HepG2 (cell line): ENCODE data around the gene CCBE1. TPM values are rescaled to one million over a fixed set of nuclear protein-coding genes. Genes with fewer than 3 reads are reported as not detected.

Experiments
- ATAC-seq: fragments of 200-7000 bp; cut with Tn5 transposase; 3 replicates; pipeline ENCODE4 v1.9.1; 2020; ENCODE audit warnings: mild to moderate bottlenecking, moderate library complexity
- BruUV-seq: library from RNA; stranded (reverse); fragments of 400-500 nt; replicated peaks from 2 replicates; lab custom pipeline; 2021; lab: Mats Ljungman, UMichigan
- CTCF ChIA-PET: fragments of 300-600 bp; formaldehyde crosslinking; extraction: SDS; loops from one replicate; lab custom pipeline; 2021; ENCODE audit warnings: low total read pairs, inconsistent platforms, low intra/inter-chr PET ratio; lab: Yijun Ruan, JAX
- POLR2A ChIA-PET: fragments of 350-600 bp; sonication (Branson Sonifier 250); formaldehyde crosslinking; loops from one replicate; lab custom pipeline; 2020; ENCODE audit warnings: antibody characterized with exemption, inconsistent platforms; lab: Yijun Ruan, JAX
- DNase-seq: peaks from one replicate; pipeline ENCODE4 v3.0.0-alpha.2; 2015; ENCODE audit warnings: low spot score
- FAIRE-seq: peaks from 3 replicates; lab custom pipeline; 2011; peaks lifted over from hg19 to GRCh38; lab: Jason Lieb, UNC
- H2AFZ ChIP-seq: one replicate; pipeline ENCODE4 v1.6.1; 2011; ENCODE audit warnings: low read length, inconsistent platforms
- H3K27ac ChIP-seq: fragments of 300-600 bp; 3 replicates; pipeline ENCODE4 v1.8.0; 2011; ENCODE audit warnings: mixed run types, mild to moderate bottlenecking, mixed read lengths, low read length, inconsistent platforms; ENCODE audit not compliant: insufficient read depth; ENCODE audit errors: extremely low read length
- H3K27me3 ChIP-seq, 2 experiments: fragments of 200-600 bp in 1 of 2; 2 replicates in 1 of 2; 3 replicates in 1 of 2; pipeline versions ENCODE4 v1.6.0 to v1.8.0; 2011; ENCODE audit warnings: low read length in 2 of 2, mild to moderate bottlenecking in 2 of 2, moderate library complexity in 2 of 2, inconsistent platforms in 1 of 2; ENCODE audit not compliant: insufficient read depth in 2 of 2, control insufficient read depth in 1 of 2
- H3K36me3 ChIP-seq, 2 experiments: fragments of 200-600 bp in 1 of 2; replicated peaks in 1 of 2; 2 replicates in 1 of 2; 3 replicates in 1 of 2; pipeline versions ENCODE4 v1.5.1 to v1.8.0; 2011; ENCODE audit warnings: low read length in 2 of 2, inconsistent platforms in 1 of 2; ENCODE audit not compliant: insufficient read depth in 2 of 2, control insufficient read depth in 1 of 2
- H3K4me1 ChIP-seq: 2 replicates; pipeline ENCODE4 v1.5.1; 2012; ENCODE audit warnings: low read length, inconsistent platforms; ENCODE audit not compliant: insufficient read depth
- H3K4me2 ChIP-seq: 2 replicates; pipeline ENCODE4 v1.6.0; 2011; ENCODE audit warnings: low read depth, low read length, inconsistent platforms
- H3K4me3 ChIP-seq, 3 experiments: fragments of 200-600 bp in 1 of 3; sonication (generic), shearing (Covaris generic) in 1 of 3; replicated peaks in 1 of 3; 2 replicates each; pipeline ENCODE4 v1.5.1; 2011 to 2016; ENCODE audit warnings: low read length in 3 of 3, inconsistent platforms in 2 of 3, low read depth in 2 of 3, mild to moderate bottlenecking in 2 of 3, control low read depth in 1 of 3, mixed read lengths in 1 of 3; ENCODE audit not compliant: insufficient read depth in 1 of 3
- H3K79me2 ChIP-seq: one replicate; pipeline ENCODE4 v1.6.1; 2011; ENCODE audit warnings: low read length, inconsistent platforms; ENCODE audit not compliant: insufficient read depth
- H3K9ac ChIP-seq: 2 replicates; pipeline ENCODE4 v1.6.0; 2011; ENCODE audit warnings: mild to moderate bottlenecking, low read depth, low read length, inconsistent platforms; ENCODE audit not compliant: insufficient read depth
- H3K9me3 ChIP-seq: 2 replicates; pipeline ENCODE4 v1.5.1; 2012; ENCODE audit warnings: mild to moderate bottlenecking, low read length
- H4K20me1 ChIP-seq: 2 replicates; pipeline ENCODE4 v1.6.0; 2011; ENCODE audit warnings: inconsistent platforms, mild to moderate bottlenecking, low read length, moderate library complexity; ENCODE audit not compliant: insufficient read depth
- CC2D1A ChIP-seq: sonication (generic); formaldehyde crosslinking; IDR thresholded peaks from 2 replicates; pipeline ENCODE4 v1.8.1; 2023; ENCODE audit warnings: mild to moderate bottlenecking, missing genetic modification reagents
- FOXA3 ChIP-seq: IDR thresholded peaks from 2 replicates; pipeline ENCODE4 v1.6.1; 2016; ENCODE audit warnings: missing genetic modification reagents, missing compliant biosample characterization
- MED8 ChIP-seq: sonication (generic); formaldehyde crosslinking; IDR thresholded peaks from 2 replicates; pipeline ENCODE4 v1.8.1; 2023; ENCODE audit warnings: mild to moderate bottlenecking, missing genetic modification reagents; ENCODE audit not compliant: insufficient replicate concordance
- PPARG ChIP-seq: conservative IDR thresholded peaks from 2 replicates; pipeline ENCODE4 v1.6.1; 2016; ENCODE audit warnings: missing biosample characterization, missing genetic modification reagents
- SALL2 ChIP-seq: sonication (generic); formaldehyde crosslinking; IDR thresholded peaks from 2 replicates; pipeline ENCODE4 v1.8.1; 2023; ENCODE audit warnings: mild to moderate bottlenecking, missing genetic modification reagents, inconsistent platforms
- SRSF4 ChIP-seq: fragments of 200-400 bp; formaldehyde crosslinking; IDR thresholded peaks from one replicate; pipeline ENCODE4 v1.6.1; 2018; ENCODE audit warnings: mild to moderate bottlenecking, low read depth, low read length, moderate library complexity; ENCODE audit not compliant: poor library complexity, severe bottlenecking
- TRIM24 ChIP-seq: sonication (generic); formaldehyde crosslinking; IDR thresholded peaks from 2 replicates; pipeline ENCODE4 v1.8.0; 2022; ENCODE audit warnings: mild to moderate bottlenecking, missing genetic modification reagents
- ZNF451 ChIP-seq: sonication (generic); formaldehyde crosslinking; IDR thresholded peaks from 2 replicates; pipeline ENCODE4 v1.5.0; 2020; ENCODE audit warnings: mild to moderate bottlenecking, missing genetic modification reagents
- ZNF652 ChIP-seq: IDR thresholded peaks from 2 replicates; pipeline ENCODE4 v1.6.1; 2016; ENCODE audit warnings: low read depth, borderline replicate concordance
- ZNF724P ChIP-seq: sonication (generic); formaldehyde crosslinking; IDR thresholded peaks from 2 replicates; pipeline ENCODE4 v1.8.0; 2022; ENCODE audit warnings: missing genetic modification reagents, borderline replicate concordance
- ZNF75D ChIP-seq: sonication (generic); formaldehyde crosslinking; IDR thresholded peaks from 2 replicates; pipeline ENCODE4 v1.8.1; 2023; ENCODE audit warnings: missing genetic modification reagents, mild to moderate bottlenecking, borderline replicate concordance
- WGBS: methylation state at CpG from one replicate; pipeline ENCODE4 v1.1.6; 2017; ENCODE audit warnings: low lambda C conversion rate; 5-methylcytosine and 5-hydroxymethylcytosine counted together
- in situ Hi-C: cut with HindIII; loops from 2 replicates; pipeline ENCODE4 v1.10.0; 2017; ENCODE audit warnings: low pct_unique_long_range_greater_than_20kb; ENCODE audit not compliant: extremely low pct_ligation_motif_present
- intact Hi-C: fragments of 100-400 bp; cut with micrococcal nuclease; formaldehyde crosslinking; loops from one replicate; pipeline ENCODE4 v1.10.0; 2022; ENCODE audit not compliant: unreplicated experiment
- polyA plus RNA-seq, 8 experiments: library from polyadenylated mRNA; depleted of rRNA in 3 of 8; stranded (reverse) in 7 of 8; unstranded in 1 of 8; fragments of >200 nt; fragmentation: Illumina TruSeq in 4 of 8; extraction: Trizol in 4 of 8; gene quantifications; 2 replicates each; pipeline versions ENCODE4 v1.2.1 to v1.2.3, GENCODE V29; 2011 to 2016; ENCODE audit warnings: low read depth in 4 of 8, missing spikeins in 1 of 8, mixed read lengths in 1 of 8; ENCODE audit not compliant: insufficient read depth in 1 of 8
- total RNA-seq, 5 experiments: library from RNA; depleted of rRNA; stranded (reverse); fragments of >200 nt; fragmentation: Illumina TruSeq; extraction: Trizol; gene quantifications; 2 replicates each; pipeline ENCODE4 v1.2.3, GENCODE V29; 2016; ENCODE audit warnings: low read depth in 1 of 5
- TF ChIP-seq, protein P1 (sequence below): sonication (generic); formaldehyde crosslinking; IDR thresholded peaks from 2 replicates; pipeline ENCODE4 v1.5.0; 2020; ENCODE audit warnings: mild to moderate bottlenecking, missing genetic modification reagents
- TF ChIP-seq, protein P2 (sequence below): sonication (generic); formaldehyde crosslinking; IDR thresholded peaks from 2 replicates; pipeline ENCODE4 v1.4.0; 2020; ENCODE audit warnings: missing genetic modification reagents
- TF ChIP-seq, protein P3 (sequence below): sonication (generic); formaldehyde crosslinking; conservative IDR thresholded peaks from 2 replicates; pipeline ENCODE4 v1.4.0; 2020; ENCODE audit warnings: missing genetic modification reagents

The CCBE1 gene
- total and polyA plus RNA-seq, 2 of the 13 experiments (the other 11 are each of a cell fraction or from before 2014, with no cell fraction given): not detected

DNA sequence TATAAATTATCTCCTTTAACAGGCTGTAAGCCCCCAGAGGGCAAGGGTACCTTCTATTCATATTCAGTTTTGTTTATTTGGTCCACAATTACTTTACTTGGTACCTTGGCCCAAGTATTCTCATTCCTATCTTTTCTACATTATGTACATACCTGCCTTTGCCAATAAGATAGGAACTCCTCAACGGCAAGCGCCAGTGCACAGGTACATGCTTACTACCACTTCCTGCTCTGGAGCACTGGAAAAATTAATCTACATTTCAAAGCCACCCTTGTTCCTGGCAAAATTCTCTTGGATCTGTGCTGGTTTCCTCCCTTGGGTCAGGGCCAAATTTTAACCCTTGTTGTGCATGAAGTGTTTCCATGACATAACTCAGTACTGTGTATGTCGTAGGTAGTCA, 303.8 kb downstream of the CCBE1 start:
- ATAC-seq: no peak
- Histone ChIP-seq H4K20me1 (no peaks in the 10 kb centered on the region), H3K4me2 (no peak overlapping the region)
- no peak for TF ChIP-seq SRSF4
- TF ChIP-seq ZNF652: peak; percentile 17; the same call in 1 of the 2 replicates
- TF ChIP-seq, all 625 proteins: peak for 1
- BruUV-seq: no TSS peak
- Histone ChIP-seq H3K9ac (no peak overlapping the region), H3K27ac (no peak overlapping the region), H3K9me3 (no peaks in the 10 kb centered on the region), H3K79me2 (no peaks in the 10 kb centered on the region), H3K4me3 (no peak overlapping the region), H3K4me1 (no peaks in the 10 kb centered on the region), H3K36me3 (no peaks in the 10 kb centered on the region), H2AFZ (no peak overlapping the region), H3K27me3 (peaks cover 0 to 18% of the 10 kb centered on the region in 2 experiments; a peak in 3 of 5 replicates)
- no peak for DNase-seq
- ChIA-PET POLR2A (no interaction called here), CTCF (no interaction called here)
- intact Hi-C loops (no loop called here), in situ Hi-C loops (no loop called here)
- WGBS: 54% methylated on average over 3 of the region's 3 CpGs
- FAIRE-seq: no peak

DNA sequence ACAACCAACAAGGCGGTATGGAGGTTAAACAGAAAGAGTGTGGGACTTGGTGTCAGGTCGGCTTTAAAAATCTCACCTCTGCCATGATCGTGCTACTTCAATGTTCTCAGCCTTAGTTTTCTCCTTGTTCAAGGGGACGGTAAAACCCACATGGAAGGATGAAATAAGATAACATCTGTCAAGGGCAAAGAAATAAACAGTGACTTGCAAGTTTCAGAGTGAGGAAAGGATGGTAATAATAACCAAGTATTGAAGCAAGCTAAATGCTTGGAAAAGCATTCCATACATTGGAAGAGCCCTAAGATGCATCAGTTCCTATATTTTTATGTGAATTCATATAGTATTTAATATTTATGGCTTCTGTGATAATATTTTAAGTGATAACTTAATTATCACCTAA, 308.4 kb downstream of the CCBE1 start:
- DNase-seq: no peak
- CTCF ChIA-PET: no interaction called here
- no peak overlapping the region for H2AFZ ChIP-seq
- peaks cover 0 to 25% of the 10 kb centered on the region in 2 experiments; a peak in 2 of 5 replicates for H3K27me3 ChIP-seq
- no peaks in the 10 kb centered on the region for H3K36me3 ChIP-seq
- no peak overlapping the region for H3K4me3 ChIP-seq
- H4K20me1 ChIP-seq: no peaks in the 10 kb centered on the region
- H3K4me2 ChIP-seq: no peak overlapping the region
- no peaks in the 10 kb centered on the region for H3K4me1 ChIP-seq
- intact Hi-C loops (no loop called here), in situ Hi-C loops (no loop called here)
- H3K9ac ChIP-seq: no peak overlapping the region
- FAIRE-seq: no peak
- ATAC-seq: no peak
- 30% methylated on average over 4 of the region's 4 CpGs for WGBS
- POLR2A ChIA-PET: no interaction called here
- no peak overlapping the region for H3K27ac ChIP-seq
- no TSS peak for BruUV-seq
- no peaks in the 10 kb centered on the region for H3K79me2 ChIP-seq
- no peaks in the 10 kb centered on the region for H3K9me3 ChIP-seq
- TF ChIP-seq ZNF75D (CRISPR knock-in tag) (no peak), CC2D1A (CRISPR knock-in tag) (no peak), MED8 (CRISPR knock-in tag) (no peak), SALL2 (CRISPR knock-in tag) (no peak), TRIM24 (CRISPR knock-in tag) (no peak), PPARG (CRISPR knock-in tag) (no peak), ZNF724P (CRISPR knock-in tag) (no peak), FOXA3 (no peak), ZNF451 (CRISPR knock-in tag) (no peak)
- TF ChIP-seq, protein P1, sequence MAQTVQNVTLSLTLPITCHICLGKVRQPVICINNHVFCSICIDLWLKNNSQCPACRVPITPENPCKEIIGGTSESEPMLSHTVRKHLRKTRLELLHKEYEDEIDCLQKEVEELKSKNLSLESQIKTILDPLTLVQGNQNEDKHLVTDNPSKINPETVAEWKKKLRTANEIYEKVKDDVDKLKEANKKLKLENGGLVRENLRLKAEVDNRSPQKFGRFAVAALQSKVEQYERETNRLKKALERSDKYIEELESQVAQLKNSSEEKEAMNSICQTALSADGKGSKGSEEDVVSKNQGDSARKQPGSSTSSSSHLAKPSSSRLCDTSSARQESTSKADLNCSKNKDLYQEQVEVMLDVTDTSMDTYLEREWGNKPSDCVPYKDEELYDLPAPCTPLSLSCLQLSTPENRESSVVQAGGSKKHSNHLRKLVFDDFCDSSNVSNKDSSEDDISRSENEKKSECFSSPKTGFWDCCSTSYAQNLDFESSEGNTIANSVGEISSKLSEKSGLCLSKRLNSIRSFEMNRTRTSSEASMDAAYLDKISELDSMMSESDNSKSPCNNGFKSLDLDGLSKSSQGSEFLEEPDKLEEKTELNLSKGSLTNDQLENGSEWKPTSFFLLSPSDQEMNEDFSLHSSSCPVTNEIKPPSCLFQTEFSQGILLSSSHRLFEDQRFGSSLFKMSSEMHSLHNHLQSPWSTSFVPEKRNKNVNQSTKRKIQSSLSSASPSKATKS (CRISPR knock-in tag): no peak
- TF ChIP-seq, protein P2, sequence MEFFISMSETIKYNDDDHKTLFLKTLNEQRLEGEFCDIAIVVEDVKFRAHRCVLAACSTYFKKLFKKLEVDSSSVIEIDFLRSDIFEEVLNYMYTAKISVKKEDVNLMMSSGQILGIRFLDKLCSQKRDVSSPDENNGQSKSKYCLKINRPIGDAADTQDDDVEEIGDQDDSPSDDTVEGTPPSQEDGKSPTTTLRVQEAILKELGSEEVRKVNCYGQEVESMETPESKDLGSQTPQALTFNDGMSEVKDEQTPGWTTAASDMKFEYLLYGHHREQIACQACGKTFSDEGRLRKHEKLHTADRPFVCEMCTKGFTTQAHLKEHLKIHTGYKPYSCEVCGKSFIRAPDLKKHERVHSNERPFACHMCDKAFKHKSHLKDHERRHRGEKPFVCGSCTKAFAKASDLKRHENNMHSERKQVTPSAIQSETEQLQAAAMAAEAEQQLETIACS (CRISPR knock-in tag): no peak
- TF ChIP-seq, protein P3, sequence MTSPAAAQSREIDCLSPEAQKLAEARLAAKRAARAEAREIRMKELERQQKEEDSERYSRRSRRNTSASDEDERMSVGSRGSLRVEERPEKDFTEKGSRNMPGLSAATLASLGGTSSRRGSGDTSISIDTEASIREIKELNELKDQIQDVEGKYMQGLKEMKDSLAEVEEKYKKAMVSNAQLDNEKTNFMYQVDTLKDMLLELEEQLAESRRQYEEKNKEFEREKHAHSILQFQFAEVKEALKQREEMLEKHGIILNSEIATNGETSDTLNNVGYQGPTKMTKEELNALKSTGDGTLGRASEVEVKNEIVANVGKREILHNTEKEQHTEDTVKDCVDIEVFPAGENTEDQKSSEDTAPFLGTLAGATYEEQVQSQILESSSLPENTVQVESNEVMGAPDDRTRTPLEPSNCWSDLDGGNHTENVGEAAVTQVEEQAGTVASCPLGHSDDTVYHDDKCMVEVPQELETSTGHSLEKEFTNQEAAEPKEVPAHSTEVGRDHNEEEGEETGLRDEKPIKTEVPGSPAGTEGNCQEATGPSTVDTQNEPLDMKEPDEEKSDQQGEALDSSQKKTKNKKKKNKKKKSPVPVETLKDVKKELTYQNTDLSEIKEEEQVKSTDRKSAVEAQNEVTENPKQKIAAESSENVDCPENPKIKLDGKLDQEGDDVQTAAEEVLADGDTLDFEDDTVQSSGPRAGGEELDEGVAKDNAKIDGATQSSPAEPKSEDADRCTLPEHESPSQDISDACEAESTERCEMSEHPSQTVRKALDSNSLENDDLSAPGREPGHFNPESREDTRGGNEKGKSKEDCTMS (CRISPR knock-in tag): no peak
